T-helper 9 cell (primary cell): ENCODE results near the gene ATP2C2.
A peak's percentile ranks its signal among the peaks of the same experiment; 100 is the strongest.

Source experiments
- DNase-seq: peaks from one replicate; pipeline ENCODE4 v3.0.0-alpha.2; 2020

The ATP2C2 gene

DNA sequence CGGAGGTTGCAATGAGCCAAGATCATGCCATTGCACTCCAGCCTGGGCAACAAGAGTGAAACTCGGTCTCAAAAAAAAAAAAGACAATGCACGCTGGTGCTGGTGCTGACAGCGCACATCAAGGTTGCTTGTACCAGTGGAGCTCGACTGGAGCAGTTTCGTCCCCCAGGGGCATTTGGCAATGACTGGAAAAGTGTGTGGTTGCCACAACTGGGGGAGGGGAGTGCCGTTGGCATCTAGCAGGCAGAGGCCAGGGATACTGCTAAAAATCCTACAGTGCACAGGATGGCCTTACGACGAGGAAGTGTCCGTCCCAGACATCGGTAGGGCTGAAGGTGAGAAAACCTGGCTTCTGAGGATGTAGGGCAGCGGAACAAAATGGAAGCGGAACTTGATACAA lies 133.7 kb downstream of the ATP2C2 start:
- no peak for DNase-seq

DNA sequence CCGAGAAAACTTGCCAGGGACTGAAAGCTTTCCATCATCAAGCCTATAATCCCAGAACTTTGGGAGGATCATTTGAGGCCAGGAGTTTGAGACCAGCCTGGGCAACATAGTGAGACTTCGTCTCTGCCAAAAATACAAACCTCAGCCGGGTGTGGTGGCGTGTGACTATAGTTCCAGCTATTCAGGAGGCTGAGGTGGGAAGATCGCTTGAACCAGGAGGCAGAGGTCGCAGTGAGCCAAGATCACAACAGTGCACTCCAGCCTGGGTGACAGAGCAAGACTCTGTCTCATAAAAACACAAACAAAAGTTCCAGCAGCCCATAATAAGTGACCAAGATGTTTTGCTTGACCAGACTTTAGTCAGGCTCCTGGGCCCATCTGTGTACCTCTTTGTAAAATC lies 134.2 kb downstream of the ATP2C2 start:
- DNase-seq = no peak

DNA sequence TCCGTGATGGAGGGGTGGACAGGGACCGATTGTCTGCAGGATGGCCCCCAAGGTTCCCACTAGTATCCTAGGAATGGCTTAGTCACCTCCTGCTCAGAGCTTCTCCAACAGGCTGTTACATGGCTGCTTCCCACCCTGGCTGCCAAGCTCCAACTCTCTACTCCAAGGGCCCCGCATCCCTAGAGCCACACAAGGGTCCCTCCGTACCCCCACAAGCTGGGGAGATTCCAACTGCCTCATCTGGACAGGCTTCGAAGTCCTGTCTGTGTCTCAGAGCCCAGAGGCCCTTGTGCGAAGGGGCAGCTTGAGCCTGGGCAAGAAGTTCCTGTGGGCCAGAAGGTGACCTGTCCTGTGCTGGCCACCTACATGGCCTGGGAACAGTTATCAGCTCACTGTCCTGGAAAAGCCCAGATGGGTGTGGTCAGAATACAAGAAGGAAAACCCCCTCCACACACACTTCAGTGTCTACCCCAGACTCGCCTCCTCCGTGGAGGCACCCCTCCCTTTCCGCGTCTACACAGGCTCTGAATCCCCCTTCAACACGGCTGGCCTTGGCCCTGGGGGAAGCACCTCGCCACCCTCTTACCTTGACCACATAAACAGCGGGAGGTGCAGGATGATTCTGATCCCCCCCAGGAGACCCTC lies 135.5 kb downstream of the ATP2C2 start:
- no peak for DNase-seq

DNA sequence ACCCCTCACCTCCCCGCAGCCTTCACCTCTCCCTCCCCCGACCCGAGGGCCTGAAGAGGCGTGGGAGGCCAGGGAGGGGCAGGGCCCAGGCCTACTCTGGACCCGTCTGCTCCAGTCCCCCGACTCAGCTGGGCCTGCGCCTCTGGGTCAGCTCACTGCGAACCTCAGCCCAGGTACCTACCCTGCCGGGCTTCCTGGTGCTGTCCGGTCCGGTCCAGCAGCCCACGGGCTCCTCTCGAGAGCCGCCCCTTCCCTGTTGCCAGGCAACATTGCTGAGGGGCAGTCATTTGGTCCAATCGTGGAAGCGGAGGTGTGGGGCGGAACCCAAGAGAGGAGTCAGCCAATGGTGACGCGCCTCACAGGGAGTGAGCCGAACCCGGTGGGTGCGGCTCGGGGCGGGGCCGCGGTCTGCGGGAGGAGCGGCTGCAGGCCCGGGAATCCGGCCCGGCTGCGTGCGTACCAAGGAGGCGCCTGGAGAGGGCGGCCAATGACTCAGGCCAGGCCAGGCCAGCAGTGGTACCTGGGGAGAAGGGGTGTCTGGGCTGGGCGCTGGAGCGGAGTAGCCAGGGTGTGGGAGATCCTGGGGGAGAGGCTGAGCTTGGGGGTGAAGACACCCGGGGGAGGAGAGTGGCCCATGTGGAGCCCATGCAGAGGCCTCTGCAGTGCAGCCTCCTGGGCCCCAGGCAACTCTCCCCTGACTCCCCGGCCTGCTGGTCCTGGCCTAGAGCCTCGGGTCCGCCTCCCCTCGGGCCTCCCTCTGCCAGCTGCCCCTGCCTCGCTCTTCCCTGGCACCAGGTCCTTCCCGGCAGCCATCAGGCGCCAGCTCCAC lies 136.3 kb downstream of the ATP2C2 start, which contains the start of gene MEAK7:
TSS of gene MEAK7 (minus strand) at position 240 of the 829 bp plus-strand sequence. CDS start 6,573 bp downstream, outside the sequence.
- peak; percentile 97 for DNase-seq

DNA sequence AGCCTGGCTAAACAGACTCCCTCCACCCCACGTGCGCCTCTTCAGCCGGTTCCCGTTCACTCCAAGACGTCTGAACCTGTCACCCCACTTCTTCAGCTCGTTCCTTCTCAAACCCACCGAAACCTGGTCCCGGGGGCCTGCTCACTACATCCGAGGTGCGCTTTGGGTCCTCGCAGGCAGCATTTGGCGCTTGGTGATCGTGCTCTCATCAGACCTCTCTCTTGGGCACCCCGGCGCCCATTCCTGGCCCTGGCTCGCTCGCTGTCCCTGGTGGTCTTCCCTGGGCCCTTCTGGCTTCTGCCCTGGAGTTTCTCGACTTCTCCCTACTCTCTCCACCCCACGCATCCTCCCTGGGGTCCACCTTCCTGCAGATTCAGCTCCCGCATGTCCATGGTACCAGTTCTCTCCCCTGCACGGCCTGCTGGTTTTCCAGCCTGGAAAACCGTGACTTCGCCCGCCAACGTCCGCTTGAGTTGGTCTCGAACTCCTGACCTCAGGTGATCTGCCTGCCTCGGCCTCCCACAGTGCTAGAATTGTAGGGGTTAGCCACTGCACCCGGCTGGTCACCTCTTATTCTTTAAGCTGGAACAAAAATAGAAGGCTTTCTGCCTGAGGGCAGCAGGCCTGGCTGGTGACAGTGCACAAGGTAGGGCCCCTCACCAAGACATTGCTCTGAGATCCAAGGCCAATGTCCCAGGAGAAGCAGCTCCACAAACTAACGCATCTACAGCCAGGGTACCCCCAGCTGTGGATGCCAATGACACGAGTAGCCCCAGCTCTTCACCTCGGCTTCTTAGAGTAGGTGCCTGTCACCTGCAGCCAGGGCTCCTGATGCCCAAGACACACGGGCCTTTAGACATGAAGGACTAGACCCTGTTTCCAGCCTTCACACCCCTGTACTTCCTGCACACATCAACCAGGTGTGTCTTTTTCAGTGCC lies 137.2 kb downstream of the ATP2C2 start:
- no peak for DNase-seq

DNA sequence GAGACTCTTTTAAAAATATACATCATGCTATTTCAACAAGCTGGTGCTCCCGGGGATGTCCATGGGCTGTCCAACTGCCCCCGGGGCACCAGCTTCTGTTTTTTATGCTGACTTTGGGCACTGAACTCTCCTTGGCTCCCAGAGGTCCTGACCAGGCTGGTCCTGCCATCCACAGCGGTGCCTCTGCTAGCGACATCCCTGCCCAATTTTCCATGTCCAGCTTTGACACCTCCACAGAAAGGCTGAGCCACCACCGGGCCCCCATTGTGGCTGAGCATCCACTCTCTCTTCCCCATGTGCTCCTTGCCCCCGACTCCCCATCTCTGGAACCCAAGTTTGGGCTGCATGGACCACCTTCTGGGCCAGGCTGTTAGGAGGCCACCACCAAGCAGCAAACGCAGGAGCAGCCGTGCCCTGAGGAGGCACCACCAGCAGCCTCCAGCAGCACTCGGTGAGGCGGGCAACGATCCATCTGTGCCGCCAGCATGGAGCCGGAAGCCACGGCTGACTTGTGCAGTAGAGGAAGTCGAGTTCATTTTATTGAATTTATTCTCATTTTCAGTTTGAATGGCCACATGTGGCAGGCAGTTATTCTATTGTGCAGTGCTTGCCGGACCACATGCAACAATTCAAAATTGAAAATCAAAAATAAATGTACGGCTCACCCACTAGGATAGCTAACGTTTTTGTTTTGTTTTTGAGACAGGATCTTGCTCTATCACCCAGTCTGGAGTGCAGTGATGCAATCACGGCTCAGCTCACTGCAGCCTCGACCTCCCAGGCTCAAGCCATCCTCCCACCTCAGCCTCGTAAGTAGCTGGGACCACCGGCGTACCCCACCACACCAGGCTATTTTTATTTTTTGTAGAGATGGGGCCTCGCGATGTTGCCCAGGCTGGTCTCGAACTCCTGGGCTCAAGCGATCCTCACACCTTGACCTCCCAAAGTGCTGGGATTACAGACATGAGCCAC lies 139.0 kb downstream of the ATP2C2 start:
- no peak for DNase-seq

DNA sequence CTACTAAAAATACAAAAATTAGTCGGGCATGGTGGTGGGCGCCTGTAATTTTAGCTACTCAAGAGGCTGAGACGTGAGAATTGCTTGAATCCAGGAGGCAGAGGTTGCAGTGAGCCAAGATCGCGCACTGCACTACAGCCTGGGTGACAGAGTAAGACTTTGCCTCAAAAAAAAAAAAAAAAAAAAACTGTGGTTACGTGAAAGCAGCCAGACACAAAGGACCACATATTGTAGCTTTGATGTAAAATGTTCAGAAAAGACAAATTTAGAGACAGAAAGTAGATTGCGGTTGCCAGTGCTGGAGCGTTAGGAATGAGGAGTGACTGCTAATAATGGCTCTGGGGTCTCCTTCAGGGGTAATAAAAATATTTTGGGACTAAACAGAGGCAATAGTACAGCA lies 140.2 kb downstream of the ATP2C2 start:
- no peak for DNase-seq

DNA sequence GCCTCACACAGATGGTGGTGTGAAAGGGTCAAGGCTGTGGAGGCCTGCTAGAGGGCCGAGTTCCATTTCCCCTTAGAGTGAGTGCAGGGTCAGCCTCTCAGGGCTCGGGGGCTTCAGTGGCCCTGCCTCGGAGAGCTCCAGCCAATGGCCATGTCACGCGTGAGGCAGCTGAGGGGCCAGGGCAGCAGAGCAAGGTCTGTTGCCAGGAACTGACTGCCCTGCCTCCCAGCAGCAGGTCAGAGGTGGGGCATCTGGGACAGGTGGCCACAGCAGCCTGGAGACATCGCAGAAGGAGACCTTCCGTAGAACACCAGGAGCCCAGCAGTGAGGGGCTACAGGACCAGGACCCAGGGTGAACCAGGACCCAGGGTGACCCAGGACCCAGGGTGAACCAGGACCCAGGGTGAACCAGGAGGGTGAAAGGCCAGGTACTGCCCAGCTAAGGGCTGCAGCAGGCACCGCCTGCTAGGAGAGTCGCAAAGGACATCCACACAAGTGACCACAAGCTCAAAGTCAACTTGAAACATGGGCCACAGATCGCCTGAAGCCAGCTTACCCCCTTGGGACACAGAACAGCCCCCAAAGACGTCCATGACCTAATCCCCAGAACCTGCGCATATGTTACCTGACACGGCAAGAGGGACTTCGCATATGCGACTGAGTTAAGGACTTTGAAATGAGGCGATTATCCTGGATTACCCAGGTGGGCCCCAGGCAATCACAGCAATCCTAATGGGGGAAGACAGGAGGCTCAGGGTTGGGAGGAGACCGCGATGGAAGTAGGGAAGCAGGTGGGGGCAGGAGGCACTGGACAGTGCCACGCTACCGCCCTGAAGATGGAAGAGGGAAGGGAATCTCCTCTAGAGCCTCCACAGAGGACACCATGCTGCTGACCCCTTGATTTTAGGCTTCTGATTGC lies 141.0 kb downstream of the ATP2C2 start:
- no peak for DNase-seq

DNA sequence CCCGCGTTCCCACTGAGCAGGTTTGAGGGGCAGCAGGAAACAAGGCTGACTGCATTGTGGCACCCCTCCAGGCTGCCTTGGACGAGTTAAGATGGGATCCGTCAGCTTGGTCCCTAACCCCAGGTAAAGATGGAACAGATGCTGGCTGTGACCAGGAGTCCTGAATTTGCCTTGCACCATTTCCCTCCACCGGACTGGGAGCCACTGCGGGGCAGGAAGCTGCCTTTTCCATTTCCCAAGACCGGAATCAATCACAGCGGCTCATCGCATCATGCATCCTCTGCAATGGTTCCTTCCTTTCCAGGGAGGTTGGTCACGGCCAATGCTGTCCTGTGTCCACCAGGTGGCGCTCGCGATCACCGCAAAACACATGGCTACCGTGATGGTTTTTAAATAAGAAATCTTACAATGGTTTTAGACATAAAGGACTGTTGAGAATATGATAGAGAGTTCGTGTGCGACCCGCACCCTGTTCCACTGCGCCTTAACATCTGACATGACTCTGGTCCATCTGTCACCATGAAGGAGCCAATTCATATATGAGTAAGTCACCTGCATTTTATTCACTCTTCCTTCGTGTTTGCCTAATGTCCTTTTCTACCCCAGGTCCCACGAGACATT lies 143.0 kb downstream of the ATP2C2 start:
- DNase-seq = peak; percentile 91

DNA sequence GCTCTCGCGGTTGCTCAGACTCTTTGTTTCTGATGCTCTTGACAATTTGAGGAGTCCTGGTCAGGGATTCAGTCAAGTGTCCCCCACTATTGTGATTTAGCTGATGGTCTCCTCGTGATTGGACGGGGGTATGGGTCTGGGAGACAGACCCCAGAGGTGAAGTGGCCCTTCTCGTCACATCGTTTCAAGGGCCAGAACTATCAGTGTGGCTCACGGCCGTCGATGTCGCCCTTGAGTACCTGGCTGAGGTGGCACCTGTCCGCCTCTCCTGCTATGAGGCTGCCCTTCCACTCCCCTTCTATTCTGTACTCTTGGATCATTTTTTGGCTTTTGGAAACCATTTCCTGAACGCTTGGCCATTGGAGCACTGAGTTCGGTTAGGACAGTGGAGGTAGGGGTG lies 143.5 kb downstream of the ATP2C2 start:
- no peak for DNase-seq

DNA sequence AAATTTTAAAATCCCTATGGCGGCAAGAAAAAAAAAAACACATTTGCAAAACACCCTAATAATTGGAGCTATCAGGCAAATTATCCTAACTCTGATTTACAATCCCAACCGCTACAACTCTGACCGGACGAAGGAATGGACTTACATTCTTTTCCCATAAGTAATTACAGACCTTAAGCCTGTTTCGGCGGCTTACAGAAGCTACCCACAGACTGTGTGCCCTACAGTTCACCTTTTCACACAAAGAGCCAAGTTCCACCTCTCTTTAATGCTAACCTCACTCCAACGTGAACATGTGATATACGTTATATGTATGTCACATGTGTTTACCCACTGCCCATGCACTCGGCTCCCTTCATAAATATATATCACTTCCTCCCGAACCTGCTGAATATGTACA lies 144.8 kb downstream of the ATP2C2 start:
- no peak for DNase-seq

DNA sequence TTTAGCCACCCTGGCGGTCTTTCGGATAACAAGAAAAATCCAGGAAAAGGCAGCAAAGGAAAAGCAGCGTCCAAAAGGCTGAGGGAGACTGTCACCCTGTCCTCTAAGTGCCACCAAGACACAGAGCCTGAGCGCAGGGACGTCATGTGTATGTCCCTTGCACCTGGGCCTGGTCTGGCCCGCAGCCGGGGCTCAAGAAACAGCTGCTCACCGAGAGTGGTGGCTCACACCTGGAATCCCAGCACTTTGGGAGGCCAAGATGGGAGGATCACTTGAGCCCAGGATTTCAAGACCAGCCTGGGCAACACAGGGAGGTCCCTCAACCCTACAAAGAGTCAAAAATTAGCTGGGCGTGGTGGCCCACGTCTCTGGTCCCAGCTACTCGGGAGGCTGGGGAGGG lies 145.3 kb downstream of the ATP2C2 start:
- DNase-seq = no peak
